Measurements from ENCODE around the gene DTX3L. TPM values are rescaled to one million over a fixed set of nuclear protein-coding genes. Genes with fewer than 3 reads are reported as not detected.

The DTX3L gene
- total and polyA plus RNA-seq, 2 donors from 2014 or later: 8.4 to 58.0 TPM

GRCh38 chr3:122618614-122619013, 54.5 kb downstream of the DTX3L start:
- no peaks in the 10 kb centered on the region for H3K4me1 ChIP-seq (ENCODE audit: control insufficient read depth in 2 of 3, insufficient read depth in 2 of 3, low read depth in 1 of 3, low read length in 3 of 3)
- no peak overlapping the region for H3K4me3 ChIP-seq (ENCODE audit: low read length in 3 of 3)
- no peak overlapping the region for H3K27ac ChIP-seq (ENCODE audit: low read depth in 2 of 2, low read length in 2 of 2)
- no peak for DNase-seq
- no peak overlapping the region for H3K9ac ChIP-seq (ENCODE audit: low read length in 3 of 3)
- no peaks in the 10 kb centered on the region for H3K27me3 ChIP-seq (ENCODE audit: control insufficient read depth, insufficient read depth, low read length)
- intact Hi-C loops (cut with DNase I): no loop called here
- H3K36me3 ChIP-seq (ENCODE audit: control insufficient read depth in 2 of 3, insufficient read depth in 3 of 3, low read length in 3 of 3): no peaks in the 10 kb centered on the region
- no peak for TF ChIP-seq CTCF (IDR thresholded peaks at IDR 0.05; ENCODE audit: borderline replicate concordance, extremely low read depth, insufficient read depth)
- FAIRE-seq: no peak
- H3K9me3 ChIP-seq (ENCODE audit: control insufficient read depth in 2 of 3, insufficient read depth in 1 of 3, low read length in 3 of 3): no peaks in the 10 kb centered on the region

- intact Hi-C loops (cut with DNase I): no loop called here
- DNase-seq (peak in 2 of 5 donors; percentile 32 to 52), FAIRE-seq (no peak)
- TF ChIP-seq CTCF (IDR thresholded peaks at IDR 0.05; ENCODE audit: borderline replicate concordance, extremely low read depth, insufficient read depth): no peak
- H3K4me3 ChIP-seq (ENCODE audit: low read length in 3 of 3): no peak overlapping the region
- H3K4me1 ChIP-seq (ENCODE audit: control insufficient read depth in 2 of 3, insufficient read depth in 2 of 3, low read depth in 1 of 3, low read length in 3 of 3): no peaks in the 10 kb centered on the region
- H3K27ac ChIP-seq (ENCODE audit: low read depth in 2 of 2, low read length in 2 of 2): no peak overlapping the region
- H3K36me3 ChIP-seq (ENCODE audit: control insufficient read depth in 2 of 3, insufficient read depth in 3 of 3, low read length in 3 of 3): no peaks in the 10 kb centered on the region
- H3K27me3 ChIP-seq (ENCODE audit: control insufficient read depth, insufficient read depth, low read length): no peaks in the 10 kb centered on the region
- H3K9me3 ChIP-seq (ENCODE audit: control insufficient read depth in 2 of 3, insufficient read depth in 1 of 3, low read length in 3 of 3): no peaks in the 10 kb centered on the region
- no peak overlapping the region for H3K9ac ChIP-seq (ENCODE audit: low read length in 3 of 3)
These were observed 54.9 kb downstream of the DTX3L start for GRCh38 chr3:122619040-122619439.

- H3K9ac ChIP-seq (ENCODE audit: low read length in 3 of 3): no peak overlapping the region
- intact Hi-C loops (cut with DNase I): no loop called here
- no peaks in the 10 kb centered on the region for H3K36me3 ChIP-seq (ENCODE audit: control insufficient read depth in 2 of 3, insufficient read depth in 3 of 3, low read length in 3 of 3)
- H3K9me3 ChIP-seq (ENCODE audit: control insufficient read depth in 2 of 3, insufficient read depth in 1 of 3, low read length in 3 of 3): no peaks in the 10 kb centered on the region
- no peak overlapping the region for H3K4me3 ChIP-seq (ENCODE audit: low read length in 3 of 3)
- no peak for FAIRE-seq
- H3K27me3 ChIP-seq (ENCODE audit: control insufficient read depth, insufficient read depth, low read length): no peaks in the 10 kb centered on the region
- H3K4me1 ChIP-seq (ENCODE audit: control insufficient read depth in 2 of 3, insufficient read depth in 2 of 3, low read depth in 1 of 3, low read length in 3 of 3): no peaks in the 10 kb centered on the region
- no peak for TF ChIP-seq CTCF (IDR thresholded peaks at IDR 0.05; ENCODE audit: borderline replicate concordance, extremely low read depth, insufficient read depth)
- H3K27ac ChIP-seq (ENCODE audit: low read depth in 2 of 2, low read length in 2 of 2): no peak overlapping the region
- no peak for DNase-seq
These were observed 56.3 kb downstream of the DTX3L start for GRCh38 chr3:122620399-122620798.

GRCh38 chr3:122621112-122621511, 57.0 kb downstream of the DTX3L start:
- TF ChIP-seq CTCF (IDR thresholded peaks at IDR 0.05; ENCODE audit: borderline replicate concordance, extremely low read depth, insufficient read depth): no peak
- H3K4me1 ChIP-seq (ENCODE audit: control insufficient read depth in 2 of 3, insufficient read depth in 2 of 3, low read depth in 1 of 3, low read length in 3 of 3): no peaks in the 10 kb centered on the region
- H3K4me3 ChIP-seq (ENCODE audit: low read length in 3 of 3): no peak overlapping the region
- no peaks in the 10 kb centered on the region for H3K36me3 ChIP-seq (ENCODE audit: control insufficient read depth in 2 of 3, insufficient read depth in 3 of 3, low read length in 3 of 3)
- no peaks in the 10 kb centered on the region for H3K9me3 ChIP-seq (ENCODE audit: control insufficient read depth in 2 of 3, insufficient read depth in 1 of 3, low read length in 3 of 3)
- FAIRE-seq (no peak), DNase-seq (peak in 2 of 5 donors; percentile 50 to 63)
- H3K9ac ChIP-seq (ENCODE audit: low read length in 3 of 3): no peak overlapping the region
- H3K27ac ChIP-seq (ENCODE audit: low read depth in 2 of 2, low read length in 2 of 2): no peak overlapping the region
- intact Hi-C loops (cut with DNase I): no loop called here
- H3K27me3 ChIP-seq (ENCODE audit: control insufficient read depth, insufficient read depth, low read length): no peaks in the 10 kb centered on the region

All from kidney (tissue), 14 donors.